HG03097 (cell line): ENCODE measurements around the gene GPR61.

Experiments
- ATAC-seq: cut with Tn5 transposase; IDR thresholded peaks from one replicate; pipeline ENCODE4 v1.9.1; 2021; ENCODE audit not compliant: unreplicated experiment, low FRiP score

Gene GPR61

GRCh38 chr1:109508001-109508872 lies 31.4 kb upstream of the GPR61 start:
- no peak for ATAC-seq

GRCh38 chr1:109508873-109509175 lies 30.8 kb upstream of the GPR61 start:
- no peak for ATAC-seq

GRCh38 chr1:109509176-109510134 lies 30.2 kb upstream of the GPR61 start, which contains the start of gene AMIGO1:
TSS of gene AMIGO1 (minus strand) at chr1:109509727. CDS start at chr1:109508912, 815 bp downstream.
- ATAC-seq: no peak

- no peak for ATAC-seq
Measured at GRCh38 chr1:109513110-109513710, 26.5 kb upstream of the GPR61 start.

GRCh38 chr1:109514846-109515245 lies 24.8 kb upstream of the GPR61 start:
- no peak for ATAC-seq

- no peak for ATAC-seq
Measured at GRCh38 chr1:109516872-109517271, 22.8 kb upstream of the GPR61 start.

GRCh38 chr1:109517337-109517736 lies 22.3 kb upstream of the GPR61 start:
- no peak for ATAC-seq

GRCh38 chr1:109521002-109521951 lies 18.4 kb upstream of the GPR61 start:
- no peak for ATAC-seq

- ATAC-seq: no peak
Measured at GRCh38 chr1:109522026-109522425, 17.6 kb upstream of the GPR61 start.

GRCh38 chr1:109523706-109524105 lies 16.0 kb upstream of the GPR61 start:
- ATAC-seq: no peak

- ATAC-seq: no peak
Measured at GRCh38 chr1:109527098-109527811, 12.4 kb upstream of the GPR61 start.

GRCh38 chr1:109527846-109528695 lies 11.6 kb upstream of the GPR61 start:
- no peak for ATAC-seq

- ATAC-seq: no peak
Measured at GRCh38 chr1:109528712-109529111, 11.0 kb upstream of the GPR61 start.

GRCh38 chr1:109529881-109530456 lies 9.7 kb upstream of the GPR61 start:
- no peak for ATAC-seq

- ATAC-seq: no peak
Measured at GRCh38 chr1:109530457-109531087, 9.1 kb upstream of the GPR61 start.

- no peak for ATAC-seq
Measured at GRCh38 chr1:109531380-109531779, 8.3 kb upstream of the GPR61 start.

- no peak for ATAC-seq
Measured at GRCh38 chr1:109531826-109532364, 7.8 kb upstream of the GPR61 start.
